ENCODE results near the gene EIF3I.

EIF3I gene

GRCh38 chr1:32194984-32195383 is 27.2 kb upstream of the EIF3I start:
- TF ChIP-seq POLR2AphosphoS5 (IDR thresholded peaks at IDR 0.05; ENCODE audit: low read depth, low read length) (0 out of 2 replicates have a peak, but pooled peaks have one; percentile 3), SIN3A (IDR thresholded peaks at IDR 0.05; ENCODE audit: borderline replicate concordance, insufficient read depth, low read length) (no peak)

- TF ChIP-seq FOXP2 (optimal IDR thresholded peaks at IDR 0.05; ENCODE audit: borderline replicate concordance, extremely low read depth, extremely low read length, insufficient read depth) (no peak), TAF1 (IDR thresholded peaks at IDR 0.05; ENCODE audit: borderline replicate concordance, insufficient read depth, low read length) (no peak), REST (IDR thresholded peaks at IDR 0.05; ENCODE audit: insufficient read depth in 1 of 2, low read depth in 2 of 2, low read length in 2 of 2) (no peak), SIN3A (IDR thresholded peaks at IDR 0.05; ENCODE audit: borderline replicate concordance, insufficient read depth, low read length) (no peak), POLR2AphosphoS5 (IDR thresholded peaks at IDR 0.05; ENCODE audit: low read depth, low read length) (no peak; the same call in 1 of the 2 replicates)
These were observed 26.7 kb upstream of the EIF3I start for GRCh38 chr1:32195531-32195930.

GRCh38 chr1:32195972-32196823 is 26.0 kb upstream of the EIF3I start:
- TF ChIP-seq REST (IDR thresholded peaks at IDR 0.05; ENCODE audit: insufficient read depth in 1 of 2, low read depth in 2 of 2, low read length in 2 of 2) (no peak), SIN3A (IDR thresholded peaks at IDR 0.05; ENCODE audit: borderline replicate concordance, insufficient read depth, low read length) (no peak), POLR2AphosphoS5 (IDR thresholded peaks at IDR 0.05; ENCODE audit: low read depth, low read length) (no peak), FOXP2 (optimal IDR thresholded peaks at IDR 0.05; ENCODE audit: borderline replicate concordance, extremely low read depth, extremely low read length, insufficient read depth) (no peak)

- TF ChIP-seq FOXP2 (optimal IDR thresholded peaks at IDR 0.05; ENCODE audit: borderline replicate concordance, extremely low read depth, extremely low read length, insufficient read depth) (no peak), TAF1 (IDR thresholded peaks at IDR 0.05; ENCODE audit: borderline replicate concordance, insufficient read depth, low read length) (no peak), POLR2AphosphoS5 (IDR thresholded peaks at IDR 0.05; ENCODE audit: low read depth, low read length) (no peak), REST (IDR thresholded peaks at IDR 0.05; ENCODE audit: insufficient read depth in 1 of 2, low read depth in 2 of 2, low read length in 2 of 2) (no peak), SIN3A (IDR thresholded peaks at IDR 0.05; ENCODE audit: borderline replicate concordance, insufficient read depth, low read length) (no peak)
These were observed 25.1 kb upstream of the EIF3I start for GRCh38 chr1:32197074-32197473.

GRCh38 chr1:32197837-32198236 is 24.4 kb upstream of the EIF3I start:
- no peak for TF ChIP-seq POLR2AphosphoS5 (IDR thresholded peaks at IDR 0.05; ENCODE audit: low read depth, low read length)
- TF ChIP-seq REST (IDR thresholded peaks at IDR 0.05; ENCODE audit: insufficient read depth in 1 of 2, low read depth in 2 of 2, low read length in 2 of 2) = no peak
- no peak for TF ChIP-seq SIN3A (IDR thresholded peaks at IDR 0.05; ENCODE audit: borderline replicate concordance, insufficient read depth, low read length)
- no peak for TF ChIP-seq TAF1 (IDR thresholded peaks at IDR 0.05; ENCODE audit: borderline replicate concordance, insufficient read depth, low read length)
- TF ChIP-seq FOXP2 (optimal IDR thresholded peaks at IDR 0.05; ENCODE audit: borderline replicate concordance, extremely low read depth, extremely low read length, insufficient read depth) = no peak

Measured in PFSK-1 (cell line).